Peyer's patch (tissue), 4 donors: ENCODE measurements around the gene FUCA1. TPM values are rescaled to one million over a fixed set of nuclear protein-coding genes. Genes with fewer than 3 reads are reported as not detected.

Source experiments
- DNase-seq, 3 donors: peaks; one replicate each; pipeline ENCODE4 v3.0.0-alpha.2; 2017 to 2019
- H3K27ac ChIP-seq, 4 donors: fragments of 200-600 bp; sonication (generic); one replicate each; pipeline ENCODE4 v1.5.1; 2016 to 2019
- H3K27me3 ChIP-seq, 2 donors: fragments of 200-600 bp; sonication (generic); one replicate each; pipeline ENCODE4 v1.5.1; 2019
- H3K36me3 ChIP-seq, 3 donors: fragments of 200-600 bp; sonication (generic); one replicate each; pipeline ENCODE4 v1.5.1; 2016 to 2019
- H3K4me1 ChIP-seq, 4 donors: fragments of 200-600 bp; sonication (generic); one replicate each; pipeline ENCODE4 v1.5.1; 2016 to 2019
- H3K4me3 ChIP-seq, 4 donors: fragments of 200-600 bp; sonication (generic); 1 replicate in 3 of 4; 2 replicates in 1 of 4; pipeline ENCODE4 v1.5.1; 2016 to 2019; ENCODE audit warnings: mild to moderate bottlenecking in 1 of 4
- H3K9me3 ChIP-seq, 4 donors: fragments of 200-600 bp; sonication (generic); one replicate each; pipeline ENCODE4 v1.5.1; 2016 to 2019; ENCODE audit warnings: mild to moderate bottlenecking in 1 of 4
- CTCF ChIP-seq, 6 experiments: fragments of 450-650 bp in 4 of 6; fragments of 200-600 bp in 2 of 6; sonication (generic) in 1 of 6; IDR thresholded peaks; one replicate each; pipeline ENCODE4 v1.5.1; 2017 to 2019; ENCODE audit warnings: antibody characterized with exemption in 6 of 6, mild to moderate bottlenecking in 3 of 6, moderate library complexity in 1 of 6
- POLR2A ChIP-seq, 2 donors: fragments of 450-650 bp; IDR thresholded peaks; one replicate each; pipeline ENCODE4 v1.5.1; 2017; ENCODE audit warnings: antibody characterized with exemption in 2 of 2, mild to moderate bottlenecking in 2 of 2, moderate library complexity in 2 of 2
- total RNA-seq, 4 donors: library from RNA; depleted of rRNA; stranded (reverse); fragments of >200 nt; gene quantifications; one replicate each; pipeline ENCODE4 v1.1.0, GENCODE V29; 2016

Gene FUCA1
- total RNA-seq, 4 donors from 2014 or later = 47.9 to 182 (median 107) TPM

- Histone ChIP-seq H3K36me3 (peaks cover 0 to 66% (median 0%) of the 10 kb centered on the region in 3 donors), H3K4me1 (no peaks in the 10 kb centered on the region), H3K9me3 (no peaks in the 10 kb centered on the region), H3K27me3 (no peaks in the 10 kb centered on the region), H3K27ac (no peak overlapping the region), H3K4me3 (no peak overlapping the region)
- no peak for DNase-seq
- TF ChIP-seq POLR2A (IDR thresholded peaks at IDR 0.05) (no peak), CTCF (IDR thresholded peaks at IDR 0.05) (no peak)
Observed at GRCh38 chr1:23816906-23817305, 51.2 kb downstream of the FUCA1 start.

GRCh38 chr1:23816361-23816760 lies 51.7 kb downstream of the FUCA1 start:
- Histone ChIP-seq H3K27ac (no peak overlapping the region), H3K9me3 (no peaks in the 10 kb centered on the region), H3K36me3 (peaks cover 0 to 66% (median 0%) of the 10 kb centered on the region in 3 donors), H3K4me3 (no peak overlapping the region), H3K27me3 (no peaks in the 10 kb centered on the region), H3K4me1 (peaks cover 0 to 2% (median 0%) of the 10 kb centered on the region in 4 donors)
- TF ChIP-seq POLR2A (IDR thresholded peaks at IDR 0.05) (no peak), CTCF (IDR thresholded peaks at IDR 0.05) (no peak)
- no peak for DNase-seq

GRCh38 chr1:23814016-23814415 lies 54.1 kb downstream of the FUCA1 start:
- H3K36me3 ChIP-seq = peaks cover 0 to 57% (median 0%) of the 10 kb centered on the region in 3 donors

GRCh38 chr1:23810818-23811540 lies 57.1 kb downstream of the FUCA1 start:
- Histone ChIP-seq H3K27ac (peak overlapping the region in 3 of 4 donors; percentile 23 to 51 (median 31)), H3K27me3 (no peaks in the 10 kb centered on the region), H3K4me1 (peaks cover 0 to 21% (median 5%) of the 10 kb centered on the region in 4 donors), H3K9me3 (no peaks in the 10 kb centered on the region), H3K4me3 (no peak overlapping the region), H3K36me3 (peaks cover 0 to 28% (median 0%) of the 10 kb centered on the region in 3 donors)
- no peak for TF ChIP-seq POLR2A (IDR thresholded peaks at IDR 0.05)
- peak; percentile 51 to 90 (median 80) for TF ChIP-seq CTCF (IDR thresholded peaks at IDR 0.05)
- DNase-seq = peak; percentile 64 to 86 (median 73)

More at GRCh38 chr1:23814016-23814415, 54.1 kb downstream of the FUCA1 start:
- Histone ChIP-seq H3K27me3 (no peaks in the 10 kb centered on the region), H3K4me3 (no peak overlapping the region), H3K27ac (no peak overlapping the region), H3K9me3 (no peaks in the 10 kb centered on the region), H3K4me1 (peaks cover 0 to 21% (median 5%) of the 10 kb centered on the region in 4 donors)
- no peak for DNase-seq
- no peak for TF ChIP-seq CTCF (IDR thresholded peaks at IDR 0.05)
- no peak for TF ChIP-seq POLR2A (IDR thresholded peaks at IDR 0.05)

- no peaks in the 10 kb centered on the region for H3K27me3 ChIP-seq
- H3K36me3 ChIP-seq = peaks cover 0 to 16% (median 0%) of the 10 kb centered on the region in 3 donors
- H3K4me1 ChIP-seq = peaks cover 0 to 21% (median 5%) of the 10 kb centered on the region in 4 donors
- peak; percentile 84 to 92 (median 88) for DNase-seq
- no peak overlapping the region for H3K4me3 ChIP-seq
- no peaks in the 10 kb centered on the region for H3K9me3 ChIP-seq
- TF ChIP-seq POLR2A (IDR thresholded peaks at IDR 0.05) (peak in 1 of 2 donors; percentile 21), CTCF (IDR thresholded peaks at IDR 0.05) (peak; percentile 65 to 92 (median 86))
- H3K27ac ChIP-seq = peak overlapping the region; percentile 27 to 51 (median 46)
Observed at GRCh38 chr1:23809751-23810171, 58.3 kb downstream of the FUCA1 start.
